ENCODE measurements around the gene NR3C1.

The NR3C1 gene

GRCh38 chr5:143403593-143404415 lies at the start of gene NR3C1:
TSS of gene NR3C1 (minus strand) at chr5:143403686. CDS start at chr5:143400839, 2,847 bp downstream.
- DNase-seq (ENCODE audit: low read depth): peak; percentile 79

- no peak for DNase-seq (ENCODE audit: low read depth)
Observed at GRCh38 chr5:143449772-143450171, 46.3 kb upstream of the NR3C1 start.

GRCh38 chr5:143448518-143448917 lies 45.0 kb upstream of the NR3C1 start:
- no peak for DNase-seq (ENCODE audit: low read depth)

- DNase-seq (ENCODE audit: low read depth): no peak
Observed at GRCh38 chr5:143447983-143448382, 44.5 kb upstream of the NR3C1 start.

GRCh38 chr5:143446535-143447226 lies 43.2 kb upstream of the NR3C1 start:
- no peak for DNase-seq (ENCODE audit: low read depth)

- no peak for DNase-seq (ENCODE audit: low read depth)
Observed at GRCh38 chr5:143445776-143446175, 42.3 kb upstream of the NR3C1 start.

- DNase-seq (ENCODE audit: low read depth): no peak
Observed at GRCh38 chr5:143443330-143443729, 39.8 kb upstream of the NR3C1 start.

- DNase-seq (ENCODE audit: low read depth): peak; percentile 43
Observed at GRCh38 chr5:143442385-143442784, 38.9 kb upstream of the NR3C1 start.

- DNase-seq (ENCODE audit: low read depth): no peak
Observed at GRCh38 chr5:143440448-143441115, 37.1 kb upstream of the NR3C1 start.

GRCh38 chr5:143437666-143438273 lies 34.3 kb upstream of the NR3C1 start:
- DNase-seq (ENCODE audit: low read depth): no peak

GRCh38 chr5:143436871-143437270 lies 33.4 kb upstream of the NR3C1 start:
- DNase-seq (ENCODE audit: low read depth): no peak

- no peak for DNase-seq (ENCODE audit: low read depth)
Observed at GRCh38 chr5:143435210-143435657, 31.7 kb upstream of the NR3C1 start.

GRCh38 chr5:143434261-143435209 lies 31.0 kb upstream of the NR3C1 start:
- DNase-seq (ENCODE audit: low read depth): peak; percentile 22

GRCh38 chr5:143433670-143434069 lies 30.2 kb upstream of the NR3C1 start:
- DNase-seq (ENCODE audit: low read depth): no peak

- no peak for DNase-seq (ENCODE audit: low read depth)
Observed at GRCh38 chr5:143432658-143433239, 29.3 kb upstream of the NR3C1 start.

- no peak for DNase-seq (ENCODE audit: low read depth)
Observed at GRCh38 chr5:143431789-143432188, 28.3 kb upstream of the NR3C1 start.

GRCh38 chr5:143428738-143429420 lies 25.4 kb upstream of the NR3C1 start:
- DNase-seq (ENCODE audit: low read depth): no peak

GRCh38 chr5:143428155-143428554 lies 24.7 kb upstream of the NR3C1 start:
- DNase-seq (ENCODE audit: low read depth): no peak

GRCh38 chr5:143427122-143427735 lies 23.7 kb upstream of the NR3C1 start:
- no peak for DNase-seq (ENCODE audit: low read depth)

All from stromal cell of bone marrow (primary cell).